Fibroblast of gingiva (primary cell): ENCODE results near the gene KCNT1.

Experiments used
- DNase-seq: peaks from one replicate; pipeline ENCODE4 v3.0.0-alpha.2; 2011; ENCODE audit warnings: low read depth

The KCNT1 gene

GRCh38 chr9:135747311-135747710, 45.3 kb downstream of the KCNT1 start:
- no peak for DNase-seq

GRCh38 chr9:135748676-135749075, 46.7 kb downstream of the KCNT1 start:
- DNase-seq, result no peak

- no peak for DNase-seq
These were observed 47.4 kb downstream of the KCNT1 start for GRCh38 chr9:135749171-135750045.

- no peak for DNase-seq
These were observed 48.8 kb downstream of the KCNT1 start for GRCh38 chr9:135750786-135751185.

GRCh38 chr9:135751501-135751900, 49.5 kb downstream of the KCNT1 start:
- DNase-seq, result no peak

- DNase-seq, result no peak
These were observed 50.6 kb downstream of the KCNT1 start for GRCh38 chr9:135752281-135753204.

- no peak for DNase-seq
These were observed 51.6 kb downstream of the KCNT1 start for GRCh38 chr9:135753391-135754105.

GRCh38 chr9:135756576-135756975, 54.6 kb downstream of the KCNT1 start:
- no peak for DNase-seq

GRCh38 chr9:135757356-135757755, 55.4 kb downstream of the KCNT1 start:
- DNase-seq, result no peak

GRCh38 chr9:135758056-135758455, 56.1 kb downstream of the KCNT1 start:
- DNase-seq, result no peak

- DNase-seq, result no peak
These were observed 56.9 kb downstream of the KCNT1 start for GRCh38 chr9:135758870-135759269.

GRCh38 chr9:135759676-135760300, 57.8 kb downstream of the KCNT1 start:
- no peak for DNase-seq

GRCh38 chr9:135760465-135760864, 58.5 kb downstream of the KCNT1 start:
- no peak for DNase-seq

GRCh38 chr9:135761150-135761844, 59.3 kb downstream of the KCNT1 start:
- no peak for DNase-seq

GRCh38 chr9:135761845-135762168, 59.8 kb downstream of the KCNT1 start:
- DNase-seq, result no peak

- no peak for DNase-seq
These were observed 60.9 kb downstream of the KCNT1 start for GRCh38 chr9:135762921-135763320.

- DNase-seq, result no peak
These were observed 61.9 kb downstream of the KCNT1 start for GRCh38 chr9:135763716-135764446.

GRCh38 chr9:135764731-135765130, 62.7 kb downstream of the KCNT1 start:
- DNase-seq, result no peak

- DNase-seq, result no peak
These were observed 63.4 kb downstream of the KCNT1 start for GRCh38 chr9:135765416-135765815.

- DNase-seq, result no peak
These were observed 64.3 kb downstream of the KCNT1 start for GRCh38 chr9:135766251-135766650.

GRCh38 chr9:135766707-135767106, 64.7 kb downstream of the KCNT1 start:
- DNase-seq, result no peak
